GM12891 (cell line): ENCODE data around the gene CRY2.

Source experiments
- POLR2A ChIP-seq: IDR thresholded peaks from 2 replicates; pipeline ENCODE4 v1.6.1; 2011; ENCODE audit warnings: low read depth, low read length, control low read depth
- POLR2AphosphoS5 ChIP-seq: IDR thresholded peaks from 2 replicates; pipeline ENCODE4 v1.6.1; 2011; ENCODE audit warnings: low read depth, low read length, control low read depth
- SPI1 ChIP-seq: IDR thresholded peaks from 2 replicates; pipeline ENCODE4 v1.6.1; 2011; ENCODE audit warnings: low read depth, low read length, control low read depth

GRCh38 chr11:45798793-45799441, 48.4 kb upstream of the CRY2 start:
- TF ChIP-seq POLR2A (no peak), POLR2AphosphoS5 (no peak), SPI1 (no peak)
